Skeletal muscle satellite cell (primary cell): ENCODE measurements around the gene LSM5.
"Not testable (repeated sequence)": the region's sequence is repeated elsewhere in the genome, so short reads cannot be mapped to it uniquely, and the experiment has no call there.

Source experiments
- H3K27me3 ChIP-seq: 2 replicates; pipeline ENCODE4 v1.7.0; 2013; ENCODE audit warnings: low read length; ENCODE audit not compliant: control insufficient read depth, insufficient read depth
- H3K36me3 ChIP-seq: 2 replicates; pipeline ENCODE4 v1.7.0; 2013; ENCODE audit warnings: mild to moderate bottlenecking, control low read depth, low read length; ENCODE audit not compliant: insufficient read depth
- H3K4me1 ChIP-seq: 2 replicates; pipeline ENCODE4 v1.7.0; 2013; ENCODE audit warnings: low read length; ENCODE audit not compliant: control insufficient read depth, insufficient read depth
- H3K4me2 ChIP-seq: 2 replicates; pipeline ENCODE4 v1.7.0; 2013; ENCODE audit warnings: mild to moderate bottlenecking, low read length
- H3K4me3 ChIP-seq: 2 replicates; pipeline ENCODE4 v1.7.0; 2013; ENCODE audit warnings: low read length
- H3K9ac ChIP-seq: 2 replicates; pipeline ENCODE4 v1.7.0; 2013; ENCODE audit warnings: mild to moderate bottlenecking, low read depth, low read length, moderate library complexity
- H3K9me3 ChIP-seq: replicated peaks from 2 replicates; pipeline ENCODE4 v1.7.0; 2013; ENCODE audit warnings: mild to moderate bottlenecking, control low read depth, low read length

Gene LSM5

DNA sequence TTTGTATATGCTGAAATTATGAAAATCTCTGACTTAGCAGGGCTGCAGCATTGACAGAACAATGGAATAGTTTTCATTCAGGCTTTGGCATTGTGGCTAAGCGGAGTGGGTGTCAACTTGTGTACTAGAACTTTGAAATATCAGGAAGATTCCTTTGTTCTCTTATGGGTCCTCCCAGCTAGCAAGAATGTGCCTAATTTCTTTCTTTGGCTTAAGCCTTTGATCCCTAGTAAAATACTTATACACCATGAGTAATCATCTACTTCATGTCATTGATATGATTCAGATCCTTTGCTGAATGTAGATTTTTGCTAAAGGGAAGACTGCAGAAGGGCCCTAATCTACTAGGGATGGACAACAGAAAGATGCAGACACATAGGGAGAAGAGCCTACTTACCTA lies 11.3 kb upstream of the LSM5 start:
- peaks cover 36% of the 10 kb centered on the region for H3K4me1 ChIP-seq
- H3K9me3 ChIP-seq: no peaks in the 10 kb centered on the region
- H3K4me3 ChIP-seq: peak overlapping the region; percentile 59
- peaks cover 12% of the 10 kb centered on the region for H3K36me3 ChIP-seq
- H3K4me2 ChIP-seq: peak overlapping the region; percentile 78
- peak overlapping the region; percentile 68 for H3K9ac ChIP-seq
- no peaks in the 10 kb centered on the region for H3K27me3 ChIP-seq

- Histone ChIP-seq H3K36me3 (peaks cover 12% of the 10 kb centered on the region), H3K9ac (peak overlapping the region; percentile 68), H3K9me3 (no peaks in the 10 kb centered on the region), H3K4me2 (peak overlapping the region; percentile 78), H3K4me3 (peak overlapping the region; percentile 59), H3K27me3 (no peaks in the 10 kb centered on the region), H3K4me1 (peaks cover 34% of the 10 kb centered on the region)
These were observed 10.8 kb upstream of the LSM5 start for GRCh38 chr7:32500922-32501341.

DNA sequence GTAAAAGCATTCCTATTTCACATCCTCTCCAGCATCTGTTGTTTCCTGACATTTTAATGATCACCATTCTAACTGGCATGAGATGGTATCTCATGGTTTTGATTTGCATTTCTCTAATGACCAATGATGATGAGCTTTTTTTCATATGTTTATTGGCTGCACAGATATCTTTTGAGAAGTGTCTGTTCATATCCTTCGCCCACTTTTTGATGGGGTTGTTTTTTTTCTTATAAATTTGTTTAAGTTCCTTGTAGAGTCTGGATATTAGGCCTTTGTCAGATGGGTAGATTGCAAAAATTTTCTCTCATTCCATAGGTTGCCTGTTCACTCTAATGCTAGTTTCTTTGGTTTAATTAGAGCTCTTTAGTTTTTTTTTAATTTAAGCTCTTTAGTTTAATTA lies 10.0 kb upstream of the LSM5 start:
- not testable (repeated sequence) for H3K9ac ChIP-seq, H3K27me3 ChIP-seq, H3K4me3 ChIP-seq, H3K9me3 ChIP-seq
- H3K4me1 ChIP-seq: peaks cover 29% of the 10 kb centered on the region
- peak overlapping the region; percentile 78 for H3K4me2 ChIP-seq
- H3K36me3 ChIP-seq: peaks cover 12% of the 10 kb centered on the region

GRCh38 chr7:32499755-32500154 lies 9.6 kb upstream of the LSM5 start:
- not testable (repeated sequence) for H3K27me3 ChIP-seq, H3K9me3 ChIP-seq, H3K9ac ChIP-seq, H3K4me3 ChIP-seq, H3K4me2 ChIP-seq
- Histone ChIP-seq H3K36me3 (peaks cover 12% of the 10 kb centered on the region), H3K4me1 (peaks cover 29% of the 10 kb centered on the region)

- Histone ChIP-seq H3K4me3 (peak overlapping the region; percentile 97), H3K4me2 (peak overlapping the region; percentile 85), H3K36me3 (peaks cover 12% of the 10 kb centered on the region), H3K4me1 (peaks cover 12% of the 10 kb centered on the region), H3K9ac (peak overlapping the region; percentile 97), H3K9me3 (no peaks in the 10 kb centered on the region), H3K27me3 (no peaks in the 10 kb centered on the region)
These were observed 6.1 kb upstream of the LSM5 start for GRCh38 chr7:32496052-32496813.

DNA sequence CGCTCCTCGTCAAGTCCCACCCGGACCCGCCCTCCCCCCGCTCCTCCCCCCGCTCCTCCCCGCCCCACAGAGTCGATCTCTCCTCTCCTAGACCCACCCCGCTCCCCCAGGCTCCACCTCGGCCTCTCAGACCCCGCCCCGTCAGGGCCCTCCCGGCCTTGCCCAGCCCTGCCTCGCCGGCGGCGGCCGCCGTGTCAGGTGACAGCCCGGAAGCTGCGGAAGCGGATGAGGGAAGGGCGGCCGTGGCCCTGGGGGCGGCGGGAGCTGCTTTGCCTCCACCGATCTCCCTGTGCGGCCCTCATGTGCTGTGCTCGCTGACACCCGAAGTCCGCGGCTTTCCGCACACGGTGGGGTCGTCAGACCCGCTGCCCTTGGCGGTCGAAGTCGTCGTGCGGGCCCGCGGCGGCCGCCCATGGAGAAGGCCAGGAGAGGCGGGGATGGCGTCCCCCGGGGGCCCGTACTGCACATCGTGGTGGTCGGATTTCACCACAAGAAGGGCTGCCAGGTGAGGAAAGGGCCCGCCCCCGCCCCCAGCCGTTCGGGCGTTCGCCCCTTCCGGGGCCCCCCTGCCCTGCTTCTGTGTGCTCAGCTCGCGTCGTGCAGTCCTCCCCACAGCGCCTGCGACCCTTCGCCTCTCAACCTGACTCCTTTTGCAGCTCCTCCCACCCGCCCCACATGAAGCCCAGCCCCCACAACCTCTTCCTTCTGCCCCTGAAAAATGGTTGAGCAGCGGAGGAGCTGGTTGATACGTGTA lies 5.3 kb upstream of the LSM5 start, which contains the start of gene AVL9:
Gene AVL9 (plus strand): TSS at position 192 of the 754 bp plus-strand sequence. CDS start 221 bp downstream, at position 413.
- H3K9ac ChIP-seq: peak within 1 kb of the TSS; percentile 97
- H3K9me3 ChIP-seq: no peaks in the 10 kb centered on the region
- H3K27me3 ChIP-seq: no peaks in the 10 kb centered on the region
- H3K36me3 ChIP-seq: peaks cover 12% of the 10 kb centered on the region
- H3K4me1 ChIP-seq: peaks cover 4% of the 10 kb centered on the region
- peak within 1 kb of the TSS; percentile 97 for H3K4me3 ChIP-seq
- H3K4me2 ChIP-seq: peak within 1 kb of the TSS; percentile 85

- Histone ChIP-seq H3K4me1 (peaks cover 3% of the 10 kb centered on the region), H3K36me3 (peaks cover 12% of the 10 kb centered on the region), H3K9me3 (no peaks in the 10 kb centered on the region), H3K27me3 (no peaks in the 10 kb centered on the region), H3K4me2 (peak overlapping the region; percentile 85), H3K4me3 (peak overlapping the region; percentile 79), H3K9ac (peak overlapping the region; percentile 87)
These were observed 4.7 kb upstream of the LSM5 start for GRCh38 chr7:32494946-32495297.

GRCh38 chr7:32489788-32490126 lies 423 bp downstream of the LSM5 start:
- no peaks in the 10 kb centered on the region for H3K9me3 ChIP-seq
- H3K36me3 ChIP-seq: peaks cover 17% of the 10 kb centered on the region
- no peaks in the 10 kb centered on the region for H3K27me3 ChIP-seq
- peak overlapping the region; percentile 87 for H3K4me2 ChIP-seq
- no peaks in the 10 kb centered on the region for H3K4me1 ChIP-seq
- peak overlapping the region; percentile 90 for H3K4me3 ChIP-seq
- H3K9ac ChIP-seq: peak overlapping the region; percentile 87

DNA sequence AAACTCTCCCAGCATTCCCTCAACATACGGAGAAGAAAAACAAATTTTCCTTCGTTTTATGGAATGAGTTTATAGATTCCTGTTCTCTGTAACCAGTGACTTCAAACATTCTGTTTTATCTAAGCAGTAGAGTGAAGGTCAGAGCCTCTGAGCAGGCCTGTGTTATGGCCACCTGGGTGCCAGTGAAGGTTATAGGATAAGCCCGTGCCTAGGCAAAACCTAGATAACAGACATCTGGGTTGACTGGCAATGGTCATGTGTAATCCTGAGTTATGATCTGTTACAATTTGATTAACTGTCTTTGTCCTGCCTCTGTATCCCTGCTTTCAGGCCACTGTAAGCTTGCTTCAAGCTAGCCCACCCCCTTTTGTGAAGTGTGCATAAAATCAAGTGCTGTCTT lies 8.3 kb downstream of the LSM5 start:
- H3K9ac ChIP-seq: no peak overlapping the region
- H3K4me2 ChIP-seq: no peak overlapping the region
- no peak overlapping the region for H3K4me3 ChIP-seq
- peaks cover 3% of the 10 kb centered on the region for H3K27me3 ChIP-seq
- no peaks in the 10 kb centered on the region for H3K4me1 ChIP-seq
- H3K36me3 ChIP-seq: peaks cover 8% of the 10 kb centered on the region
- H3K9me3 ChIP-seq: no peaks in the 10 kb centered on the region

GRCh38 chr7:32481176-32481575 lies 9.0 kb downstream of the LSM5 start:
- Histone ChIP-seq H3K4me1 (no peaks in the 10 kb centered on the region), H3K27me3 (peaks cover 3% of the 10 kb centered on the region), H3K4me3 (no peak overlapping the region), H3K36me3 (peaks cover under 1% of the 10 kb centered on the region), H3K4me2 (no peak overlapping the region), H3K9ac (no peak overlapping the region), H3K9me3 (no peaks in the 10 kb centered on the region)

GRCh38 chr7:32479574-32480200 lies 10.5 kb downstream of the LSM5 start:
- no peak overlapping the region for H3K9ac ChIP-seq
- H3K9me3 ChIP-seq: no peaks in the 10 kb centered on the region
- peaks cover 3% of the 10 kb centered on the region for H3K27me3 ChIP-seq
- H3K4me2 ChIP-seq: no peak overlapping the region
- no peaks in the 10 kb centered on the region for H3K4me1 ChIP-seq
- no peak overlapping the region for H3K4me3 ChIP-seq
- no peaks in the 10 kb centered on the region for H3K36me3 ChIP-seq
